ENCODE results near the gene TMEM250.
A peak's percentile ranks its signal among the peaks of the same experiment; 100 is the strongest.

The TMEM250 gene

GRCh38 chr9:136110082-136111061 lies 8.3 kb downstream of the TMEM250 start:
- TF ChIP-seq CTCF (IDR thresholded peaks at IDR 0.05; ENCODE audit: insufficient read depth, missing control alignments): peak; percentile 2
- DNase-seq (ENCODE audit: insufficient read length, low spot score) (no peak), FAIRE-seq (no peak)

DNA sequence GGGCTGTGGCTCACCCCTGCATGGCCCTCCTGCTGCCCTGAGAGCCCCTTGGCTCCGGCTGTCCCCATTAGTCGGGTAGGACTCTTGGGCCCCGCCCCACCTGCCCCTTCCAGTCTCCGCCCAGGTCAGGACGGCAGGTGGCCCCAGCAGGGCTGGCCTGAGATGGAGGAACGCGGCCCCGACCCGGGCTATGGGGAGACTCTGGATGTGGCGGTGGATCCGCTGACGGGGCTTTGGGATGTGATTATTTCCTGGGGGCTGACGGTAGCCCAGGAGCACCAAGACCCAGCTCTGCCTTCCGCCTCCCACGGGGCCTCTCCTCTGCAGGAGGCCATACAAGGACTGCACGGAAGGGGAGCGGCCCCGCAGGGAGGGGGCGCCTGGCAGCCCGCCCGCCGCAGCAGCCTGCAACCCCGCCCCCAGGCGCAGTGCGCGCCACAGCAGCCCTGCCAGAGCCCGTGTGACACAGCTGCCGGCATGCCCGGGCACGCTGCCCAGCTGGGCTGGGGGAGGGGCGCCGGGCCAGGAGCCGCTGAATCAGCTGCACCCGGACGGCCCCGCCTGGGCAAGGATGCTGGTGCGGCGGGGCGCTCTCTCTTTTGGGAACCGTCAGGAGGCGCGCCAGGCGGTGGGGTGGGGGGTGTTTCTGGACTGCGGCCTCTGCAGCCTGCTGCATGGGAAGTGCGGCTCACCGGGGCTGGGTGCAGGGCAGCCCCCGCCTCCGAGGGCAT lies 9.2 kb downstream of the TMEM250 start:
- TF ChIP-seq CTCF (IDR thresholded peaks at IDR 0.05; ENCODE audit: insufficient read depth, missing control alignments): no peak
- FAIRE-seq (no peak), DNase-seq (ENCODE audit: insufficient read length, low spot score) (peak; percentile 85)

DNA sequence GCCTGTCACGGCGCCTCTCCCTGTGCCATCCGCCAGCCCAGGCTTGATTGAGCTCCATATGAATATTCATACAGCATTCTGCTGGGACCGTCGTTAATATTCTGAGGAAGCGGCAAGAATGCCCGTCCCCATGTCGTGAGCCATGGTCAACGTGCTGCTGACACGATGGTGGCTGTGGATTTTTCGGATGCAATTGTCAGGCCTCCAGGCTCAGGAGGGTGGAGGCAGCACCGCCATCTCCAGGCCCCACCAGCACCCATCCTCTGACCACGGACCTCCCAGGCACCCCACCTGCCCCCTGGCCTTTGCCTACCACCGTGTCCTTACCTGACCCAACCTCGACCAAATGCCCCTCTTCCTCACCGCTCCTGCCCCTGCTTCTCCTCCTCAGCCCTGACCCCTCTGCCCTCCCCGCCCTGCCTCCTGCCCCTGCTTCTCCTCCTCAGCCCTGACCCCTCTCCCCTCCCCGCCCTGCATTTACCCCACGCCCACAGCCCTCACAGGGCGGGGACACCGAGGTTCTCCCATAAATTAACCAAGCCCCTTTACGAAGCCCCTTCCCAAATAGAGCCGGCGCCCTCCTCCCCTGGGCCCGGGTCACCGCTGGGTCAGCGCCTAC lies 9.9 kb downstream of the TMEM250 start:
- FAIRE-seq (no peak), DNase-seq (ENCODE audit: insufficient read length, low spot score) (no peak)
- TF ChIP-seq CTCF (IDR thresholded peaks at IDR 0.05; ENCODE audit: insufficient read depth, missing control alignments): no peak

DNA sequence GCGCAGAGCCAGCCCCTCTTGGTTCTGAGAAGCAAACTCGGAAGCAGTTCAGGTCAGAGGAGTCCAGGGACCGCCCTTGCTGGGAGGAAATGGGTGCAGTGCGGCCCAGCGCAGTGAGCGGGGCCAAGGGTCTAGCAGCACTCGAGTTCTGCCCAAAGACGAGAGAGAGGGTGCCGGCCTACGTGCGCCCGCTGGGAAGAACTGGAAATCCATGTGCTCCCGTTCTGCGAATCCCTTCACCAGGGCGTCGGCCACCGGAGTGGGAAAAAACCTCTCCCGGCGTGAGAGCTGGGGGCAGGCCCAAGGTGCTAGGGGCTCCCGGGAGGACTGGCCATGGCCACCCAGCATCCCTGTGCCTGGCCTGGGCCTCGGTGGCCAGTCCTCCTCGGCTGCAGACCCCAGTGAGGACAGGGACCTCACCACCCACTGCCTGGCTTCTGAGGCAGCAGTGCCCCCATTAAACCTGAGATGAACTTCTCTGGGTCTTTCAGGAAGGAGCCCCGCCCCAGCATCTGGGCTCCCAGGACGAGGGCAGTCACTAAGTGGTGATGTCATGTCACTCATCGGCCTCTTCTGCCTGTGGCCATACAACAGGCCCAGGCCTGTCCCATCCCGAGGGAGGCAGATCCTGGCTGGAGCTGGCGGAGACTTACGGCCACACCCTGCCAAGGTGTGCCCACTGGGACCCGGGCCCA lies 10.6 kb downstream of the TMEM250 start:
- no peak for TF ChIP-seq CTCF (IDR thresholded peaks at IDR 0.05; ENCODE audit: insufficient read depth, missing control alignments)
- no peak for FAIRE-seq
- no peak for DNase-seq (ENCODE audit: insufficient read length, low spot score)

GRCh38 chr9:136107155-136107952 lies 11.3 kb downstream of the TMEM250 start:
- DNase-seq (ENCODE audit: insufficient read length, low spot score): no peak
- no peak for FAIRE-seq
- no peak for TF ChIP-seq CTCF (IDR thresholded peaks at IDR 0.05; ENCODE audit: insufficient read depth, missing control alignments)

Data from D721Med (cell line).